Measurements from ENCODE around the gene PLD2.
"Not testable (repeated sequence)": the region's sequence is repeated elsewhere in the genome, so short reads cannot be mapped to it uniquely, and the experiment has no call there.

PLD2 gene

GRCh38 chr17:4859816-4860625, 53.1 kb downstream of the PLD2 start:
- H3K27me3 Mint-ChIP-seq, result no peaks in the 10 kb centered on the region
- no peak overlapping the region for H3K27ac Mint-ChIP-seq
- DNase-seq (no peak), ATAC-seq (replicated peaks) (no peak)
- no peak overlapping the region for H3K4me3 Mint-ChIP-seq
- H3K36me3 Mint-ChIP-seq (ENCODE audit: insufficient read depth), result peaks cover 48% of the 10 kb centered on the region
- H3K4me1 Mint-ChIP-seq (ENCODE audit: low read depth in 2 of 2), result peaks cover 16 to 18% of the 10 kb centered on the region in 2 donors
- no peaks in the 10 kb centered on the region for H3K9me3 Mint-ChIP-seq

GRCh38 chr17:4860651-4861050, 53.7 kb downstream of the PLD2 start:
- Mint-ChIP-seq H3K4me1 (ENCODE audit: low read depth in 2 of 2) (peaks cover 15 to 18% of the 10 kb centered on the region in 2 donors), H3K27me3 (no peaks in the 10 kb centered on the region), H3K9me3 (no peaks in the 10 kb centered on the region), H3K4me3 (no peak overlapping the region), H3K27ac (no peak overlapping the region), H3K36me3 (ENCODE audit: insufficient read depth) (peaks cover 44% of the 10 kb centered on the region)
- ATAC-seq (replicated peaks), result no peak
- DNase-seq, result no peak

DNA sequence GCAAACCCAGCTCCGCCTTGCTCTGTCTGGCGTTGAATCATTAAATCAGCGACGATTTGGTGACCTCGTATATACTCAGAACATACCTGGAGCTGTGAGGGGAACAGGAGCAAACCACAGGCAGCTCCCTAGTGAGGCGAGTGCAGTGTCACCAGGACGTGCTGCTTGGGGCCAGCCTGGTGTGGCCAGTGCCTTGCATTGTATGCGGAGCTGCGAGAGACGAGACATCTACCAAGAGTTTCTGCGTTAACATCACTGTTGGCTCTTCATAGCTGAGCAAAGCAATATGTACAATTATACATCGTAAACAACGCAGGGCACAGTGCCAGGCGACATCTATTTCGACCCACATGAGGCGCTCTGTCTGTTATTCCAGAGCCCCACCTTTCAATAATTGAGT, 54.1 kb downstream of the PLD2 start:
- no peaks in the 10 kb centered on the region for H3K9me3 Mint-ChIP-seq
- ATAC-seq (replicated peaks), result no peak
- no peak for DNase-seq
- no peak overlapping the region for H3K4me3 Mint-ChIP-seq
- peaks cover 15 to 18% of the 10 kb centered on the region in 2 donors for H3K4me1 Mint-ChIP-seq (ENCODE audit: low read depth in 2 of 2)
- peaks cover 42% of the 10 kb centered on the region for H3K36me3 Mint-ChIP-seq (ENCODE audit: insufficient read depth)
- H3K27me3 Mint-ChIP-seq, result no peaks in the 10 kb centered on the region
- H3K27ac Mint-ChIP-seq, result no peak overlapping the region

GRCh38 chr17:4862720-4863119, 55.8 kb downstream of the PLD2 start:
- Mint-ChIP-seq H3K27me3 (no peaks in the 10 kb centered on the region), H3K4me3 (no peak overlapping the region), H3K36me3 (ENCODE audit: insufficient read depth) (peaks cover 28% of the 10 kb centered on the region), H3K9me3 (no peaks in the 10 kb centered on the region), H3K27ac (no peak overlapping the region), H3K4me1 (ENCODE audit: low read depth in 2 of 2) (peaks cover 7% of the 10 kb centered on the region in 2 donors)
- no peak for DNase-seq
- ATAC-seq (replicated peaks), result no peak

- no peaks in the 10 kb centered on the region for H3K27me3 Mint-ChIP-seq
- no peak overlapping the region for H3K27ac Mint-ChIP-seq
- H3K36me3 Mint-ChIP-seq (ENCODE audit: insufficient read depth), result peaks cover 26% of the 10 kb centered on the region
- H3K9me3 Mint-ChIP-seq, result no peaks in the 10 kb centered on the region
- peaks cover 7 to 8% of the 10 kb centered on the region in 2 donors for H3K4me1 Mint-ChIP-seq (ENCODE audit: low read depth in 2 of 2)
- no peak for ATAC-seq (replicated peaks)
- DNase-seq, result no peak
- H3K4me3 Mint-ChIP-seq, result no peak overlapping the region
Measured at GRCh38 chr17:4863321-4863720, 56.4 kb downstream of the PLD2 start.

DNA sequence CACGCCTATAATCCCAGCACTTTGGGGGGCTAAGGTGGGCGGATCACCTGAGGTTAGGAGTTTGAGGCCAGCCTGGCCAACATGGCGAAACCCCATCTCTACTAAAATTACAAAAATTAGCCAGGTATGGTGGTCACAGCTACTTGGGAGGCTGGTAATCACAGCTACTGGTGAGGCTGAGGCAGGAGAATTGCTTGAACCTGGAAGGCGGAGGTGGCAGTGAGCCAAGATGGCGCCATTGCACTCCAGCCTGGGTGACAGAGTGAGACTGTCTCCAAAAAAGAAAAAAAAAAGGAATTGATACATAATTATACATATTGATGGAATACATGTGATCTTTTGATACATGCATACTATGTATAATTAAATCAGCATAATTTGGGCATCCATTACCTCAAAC, 60.6 kb downstream of the PLD2 start:
- H3K4me3 Mint-ChIP-seq; ATAC-seq (replicated peaks); DNase-seq; H3K4me1 Mint-ChIP-seq (ENCODE audit: low read depth in 2 of 2); H3K27me3 Mint-ChIP-seq; H3K27ac Mint-ChIP-seq; H3K9me3 Mint-ChIP-seq: not testable (repeated sequence)
- peaks cover 16% of the 10 kb centered on the region for H3K36me3 Mint-ChIP-seq (ENCODE audit: insufficient read depth)

DNA sequence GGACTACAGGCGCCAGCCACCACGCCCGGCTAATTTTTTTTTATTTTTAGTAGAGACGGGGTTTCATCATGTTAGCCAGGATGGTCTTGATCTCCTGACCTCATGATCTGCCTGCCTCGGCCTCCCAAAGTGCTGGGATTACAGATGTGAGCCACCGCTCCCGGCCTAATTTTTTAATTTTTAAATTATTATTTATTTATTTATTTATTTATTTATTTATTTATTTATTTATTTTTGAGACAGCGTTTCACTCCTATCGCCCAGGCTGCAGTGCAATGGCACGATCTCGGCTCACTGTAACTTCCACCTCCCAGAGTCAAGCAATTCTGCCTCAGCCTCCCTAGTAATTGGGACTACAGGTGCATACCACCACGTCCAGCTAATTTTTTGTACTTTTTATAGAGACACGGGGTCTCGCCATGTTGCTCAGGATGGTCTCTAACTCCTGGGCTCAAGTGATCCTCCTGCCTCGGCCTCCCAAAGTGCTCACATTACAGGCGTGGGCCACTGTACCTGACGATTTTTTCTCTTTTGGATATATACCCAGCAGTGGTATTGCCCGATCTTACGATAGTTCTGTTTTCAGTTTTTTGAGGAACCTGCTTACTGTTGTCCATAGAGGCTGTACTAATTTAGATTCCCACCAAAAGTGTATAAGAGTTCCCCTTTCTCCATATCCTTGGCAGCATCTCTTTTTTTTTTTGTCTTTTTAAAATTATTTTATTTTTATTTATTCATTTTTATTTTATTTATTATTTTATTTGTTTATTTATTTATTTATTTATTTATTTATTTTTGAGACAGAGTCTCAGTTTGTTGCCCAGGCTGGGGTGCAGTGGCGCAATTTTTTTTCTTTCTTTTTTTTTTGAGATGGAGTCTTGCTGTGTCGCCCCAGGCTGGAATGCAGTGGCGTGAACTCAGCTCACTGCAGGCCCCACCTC, 62.4 kb downstream of the PLD2 start:
- not testable (repeated sequence) for H3K9me3 Mint-ChIP-seq; H3K4me3 Mint-ChIP-seq; DNase-seq; H3K27ac Mint-ChIP-seq; ATAC-seq (replicated peaks); H3K27me3 Mint-ChIP-seq
- H3K36me3 Mint-ChIP-seq (ENCODE audit: insufficient read depth), result peaks cover 19% of the 10 kb centered on the region
- H3K4me1 Mint-ChIP-seq (ENCODE audit: low read depth in 2 of 2), result peaks cover 10 to 11% of the 10 kb centered on the region in 2 donors

DNA sequence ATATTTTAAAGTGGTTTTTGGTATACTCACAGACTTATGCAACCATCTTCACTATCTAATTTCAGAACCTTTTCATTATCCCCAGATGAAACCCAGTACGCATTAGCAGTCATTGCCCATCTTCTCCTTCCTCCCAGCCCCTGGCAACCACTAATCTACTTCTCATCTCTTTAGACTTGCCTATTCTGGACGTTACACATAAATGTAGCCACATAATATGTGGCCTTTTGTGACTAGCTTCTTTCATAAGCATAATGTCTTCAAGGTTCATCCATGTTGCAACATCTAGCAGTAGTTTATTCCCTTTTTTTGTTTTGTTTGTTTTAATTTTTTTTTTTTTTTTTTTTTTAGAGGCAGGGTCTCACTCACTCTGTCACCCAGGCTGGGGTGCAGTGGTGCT, 63.9 kb downstream of the PLD2 start:
- Mint-ChIP-seq H3K9me3 (no peaks in the 10 kb centered on the region), H3K27me3 (no peaks in the 10 kb centered on the region), H3K36me3 (ENCODE audit: insufficient read depth) (peaks cover 16% of the 10 kb centered on the region), H3K4me1 (ENCODE audit: low read depth in 2 of 2) (peaks cover 12% of the 10 kb centered on the region in 2 donors), H3K27ac (no peak overlapping the region), H3K4me3 (no peak overlapping the region)
- DNase-seq (no peak), ATAC-seq (replicated peaks) (no peak)

GRCh38 chr17:4872786-4873185, 65.8 kb downstream of the PLD2 start:
- H3K9me3 Mint-ChIP-seq, result no peaks in the 10 kb centered on the region
- no peak for DNase-seq
- peak overlapping the region in 1 of 2 donors; percentile 17 for H3K27ac Mint-ChIP-seq
- H3K36me3 Mint-ChIP-seq (ENCODE audit: insufficient read depth), result peaks cover 30% of the 10 kb centered on the region
- H3K4me3 Mint-ChIP-seq, result no peak overlapping the region
- no peak for ATAC-seq (replicated peaks)
- H3K27me3 Mint-ChIP-seq, result no peaks in the 10 kb centered on the region
- H3K4me1 Mint-ChIP-seq (ENCODE audit: low read depth in 2 of 2), result peaks cover 12% of the 10 kb centered on the region in 2 donors
